Ureter (tissue), 1 donor: ENCODE data around the gene GPA33. TPM values are rescaled to one million over a fixed set of nuclear protein-coding genes. Genes with fewer than 3 reads are reported as not detected.
"Not testable (repeated sequence)": the region's sequence is repeated elsewhere in the genome, so short reads cannot be mapped to it uniquely, and the experiment has no call there.

Experiments
- DNase-seq: peaks from one replicate; pipeline ENCODE4 v3.0.0-alpha.2; 2020; ENCODE audit warnings: low spot score
- total RNA-seq: library from RNA; stranded (reverse); gene quantifications from one replicate; pipeline ENCODE4 v1.2.4, GENCODE V29; 2023
- donor health status: DM: yes; HTN: yes; CAD: no.

The GPA33 gene
- total RNA-seq, 1 donor from 2014 or later: 0.16 TPM

GRCh38 chr1:167056529-167057231 lies 33.5 kb downstream of the GPA33 start:
- DNase-seq: no peak

- DNase-seq: no peak
Measured at GRCh38 chr1:167054946-167055630, 35.1 kb downstream of the GPA33 start.

GRCh38 chr1:167054531-167054930 lies 35.6 kb downstream of the GPA33 start:
- no peak for DNase-seq

DNA sequence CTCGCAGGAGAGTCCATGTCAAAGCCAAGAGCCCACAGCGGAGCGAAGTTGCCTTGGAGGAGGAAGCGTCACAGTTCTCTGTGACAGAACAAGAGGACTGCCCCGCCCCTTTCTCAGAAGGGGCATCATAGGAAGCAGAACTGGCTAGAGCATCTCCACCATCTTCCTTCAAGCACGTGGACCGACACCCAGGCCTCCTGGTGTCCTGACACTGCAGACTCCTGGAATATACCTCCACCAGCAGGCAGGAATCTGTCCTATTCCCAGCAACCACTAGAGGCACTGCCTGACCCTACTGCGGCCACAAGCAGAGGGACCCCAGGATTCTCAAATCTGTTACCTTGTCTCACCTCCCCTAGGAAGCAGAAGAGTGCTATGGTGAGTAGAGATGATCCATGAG lies 37.8 kb downstream of the GPA33 start:
- no peak for DNase-seq

DNA sequence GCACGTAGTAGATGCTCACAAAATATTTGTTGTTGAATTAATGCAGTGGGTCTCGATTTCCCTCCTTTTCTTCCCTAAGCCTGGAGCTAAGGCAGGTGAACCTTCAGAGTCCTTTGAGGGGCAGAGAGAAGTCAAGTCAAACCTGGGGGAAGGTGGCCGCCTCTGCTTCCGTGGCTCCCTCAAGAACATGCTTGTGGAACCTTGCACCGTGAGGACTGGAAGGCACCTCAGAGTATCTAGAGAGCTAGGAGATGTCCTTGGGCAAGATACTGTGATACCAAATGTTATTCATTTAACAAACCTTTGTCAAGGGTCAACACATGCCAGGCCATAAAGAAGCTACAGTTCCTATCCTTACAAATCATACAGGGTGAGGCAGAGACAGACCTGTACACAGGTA lies 38.3 kb downstream of the GPA33 start:
- DNase-seq: no peak

- peak; percentile 71 for DNase-seq
Measured at GRCh38 chr1:167043752-167044488, 46.3 kb downstream of the GPA33 start.

DNA sequence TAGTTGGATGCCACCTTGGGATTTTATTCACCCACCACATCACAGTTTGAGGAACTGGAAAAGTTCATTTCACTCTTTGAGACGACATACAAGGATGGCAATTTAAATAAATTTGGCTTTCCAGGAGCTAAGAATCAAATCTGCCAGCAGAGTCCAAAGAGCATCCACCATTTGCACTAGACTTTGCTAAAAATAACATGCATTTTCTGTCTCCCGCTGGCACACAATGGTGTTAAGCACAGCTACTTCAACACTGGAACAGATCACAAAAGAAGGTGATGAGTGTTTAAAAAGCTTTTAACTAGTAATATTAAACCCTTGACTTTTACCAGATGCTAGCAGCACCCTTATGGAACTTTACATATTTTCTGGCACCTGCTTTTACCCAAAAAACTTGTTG lies 56.5 kb downstream of the GPA33 start:
- DNase-seq: no peak

GRCh38 chr1:167029553-167029952 lies 60.6 kb downstream of the GPA33 start:
- DNase-seq: not testable (repeated sequence)

GRCh38 chr1:167022384-167022783 lies 67.8 kb downstream of the GPA33 start:
- no peak for DNase-seq

DNA sequence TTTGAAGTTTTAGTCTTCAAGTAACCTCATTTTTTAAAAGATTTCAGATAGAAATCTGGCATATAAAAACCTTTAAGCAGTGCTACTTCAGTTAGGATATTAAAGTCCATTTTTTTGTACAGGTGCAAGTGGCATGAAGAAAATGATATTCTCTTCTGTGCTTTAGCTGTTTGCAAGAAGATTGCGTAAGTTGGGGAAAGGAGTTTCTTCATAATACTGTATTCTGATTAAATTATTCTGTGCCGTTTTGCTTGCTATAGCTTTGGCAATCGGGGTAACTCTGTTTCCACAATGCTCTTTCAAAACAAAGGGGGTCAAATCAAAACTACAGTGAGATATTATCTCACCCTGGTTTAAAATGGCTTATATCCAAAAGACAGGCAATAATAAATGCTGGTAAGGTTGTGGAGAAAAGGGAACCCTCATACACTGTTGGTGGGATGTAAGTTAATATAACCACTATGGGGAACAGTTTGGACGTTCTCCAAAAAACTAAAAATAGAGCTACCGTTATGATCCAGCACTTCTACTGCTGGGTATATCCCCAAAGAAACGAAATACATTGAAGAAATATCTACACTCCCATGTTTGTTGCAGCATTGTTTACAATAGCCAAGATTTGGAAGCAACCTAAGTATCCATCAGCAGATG lies 74.0 kb downstream of the GPA33 start:
- no peak for DNase-seq

- no peak for DNase-seq
Measured at GRCh38 chr1:167013108-167013929, 76.9 kb downstream of the GPA33 start.

DNA sequence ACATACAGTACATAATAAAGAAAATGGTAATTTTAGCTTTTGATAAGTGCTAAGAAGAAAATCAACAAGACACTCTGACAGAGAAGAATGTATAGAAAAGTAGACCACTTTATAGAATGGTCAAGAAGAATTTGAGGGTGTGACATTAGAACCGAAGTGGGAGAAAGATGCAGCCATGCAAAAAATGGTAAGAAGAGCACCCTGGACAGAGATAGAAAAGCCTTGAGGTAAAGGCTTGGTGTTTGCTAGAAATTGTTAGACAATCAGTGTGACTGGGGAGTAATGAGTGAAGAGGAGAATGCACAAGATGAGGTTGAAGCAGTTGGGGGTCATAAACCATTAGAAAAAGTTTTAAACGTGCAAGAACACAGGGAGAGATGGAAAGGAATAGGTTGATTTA lies 77.6 kb downstream of the GPA33 start:
- no peak for DNase-seq

DNA sequence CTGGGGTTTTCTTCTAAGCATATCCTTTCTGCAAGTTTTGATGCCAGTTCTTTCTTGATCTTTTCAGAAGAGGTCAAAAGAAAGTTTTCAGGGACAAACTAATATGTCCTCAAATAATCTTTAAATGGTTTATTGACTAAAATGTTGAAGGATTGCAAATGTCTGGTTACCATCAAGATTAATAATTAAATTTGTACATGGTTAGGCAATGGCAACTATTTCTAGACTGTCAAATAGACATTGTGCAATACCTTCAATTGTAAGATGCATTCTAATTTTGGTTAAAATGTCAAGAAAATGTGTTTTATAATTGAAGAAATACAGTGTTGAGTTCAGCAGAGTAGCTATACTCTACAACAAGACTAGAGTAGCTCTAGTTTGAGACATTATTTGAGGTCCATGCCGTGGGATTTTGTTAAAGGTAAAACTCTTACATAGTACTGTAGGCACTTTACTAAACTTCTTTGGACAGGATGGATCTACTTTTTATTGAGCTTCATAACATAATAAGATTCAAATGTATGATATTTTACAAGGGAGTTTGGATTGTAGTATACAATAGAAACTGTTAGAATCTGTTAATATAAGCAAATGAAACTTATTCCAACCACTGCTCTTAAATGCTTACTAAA lies 78.5 kb downstream of the GPA33 start:
- DNase-seq: no peak

DNA sequence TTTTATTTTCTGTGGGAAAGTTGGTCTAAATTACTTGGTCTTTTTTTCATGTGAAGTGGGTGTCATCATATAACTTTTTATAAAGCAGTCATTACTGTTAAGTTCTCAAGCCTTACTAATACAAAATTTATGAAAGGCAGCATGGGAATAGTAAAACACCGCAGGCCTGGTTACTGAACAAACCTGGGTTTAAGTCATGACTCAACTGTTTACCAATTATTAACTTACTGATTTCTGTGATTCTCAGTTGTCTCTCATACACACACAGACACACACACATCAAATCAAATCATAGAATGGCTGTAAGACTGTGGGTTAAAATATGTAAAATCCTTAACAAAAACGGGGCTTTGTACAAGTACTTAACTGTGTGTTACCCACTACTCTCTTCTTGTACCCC lies 86.5 kb downstream of the GPA33 start:
- no peak for DNase-seq

Other genes with a start within 250 kb of the GPA33 start
- 11.1 TPM for gene TADA1, start 214.1 kb downstream of the GPA33 start, total RNA-seq
- gene ILDR2, start 114.8 kb downstream of the GPA33 start, total RNA-seq: 14.2 TPM
- gene MAEL, start 101.1 kb downstream of the GPA33 start, total RNA-seq: 1.1 TPM
- not detected for gene STYXL2, start 3.7 kb upstream of the GPA33 start, total RNA-seq
- 31.5 TPM for gene POU2F1, start 130.5 kb upstream of the GPA33 start, total RNA-seq